Glutamatergic neuron (in vitro differentiated cells): ENCODE results near the gene OR8U1. TPM values are rescaled to one million over a fixed set of nuclear protein-coding genes. Genes with fewer than 3 reads are reported as not detected.
"Not testable (repeated sequence)": the region's sequence is repeated elsewhere in the genome, so short reads cannot be mapped to it uniquely, and the experiment has no call there.

Source experiments
- DNase-seq: peaks from one replicate; pipeline ENCODE4 v3.0.0; 2022
- H3K27ac Mint-ChIP-seq: one replicate; pipeline ENCODE4 v1.8.0; 2020; ENCODE audit warnings: mild to moderate bottlenecking, mixed read lengths, inconsistent platforms; ENCODE audit not compliant: unreplicated experiment
- H3K27me3 Mint-ChIP-seq: one replicate; pipeline ENCODE4 v1.8.0; 2020; ENCODE audit warnings: mild to moderate bottlenecking, moderate library complexity, mixed read lengths, inconsistent platforms; ENCODE audit not compliant: unreplicated experiment
- H3K36me3 Mint-ChIP-seq: one replicate; pipeline ENCODE4 v1.8.0; 2020; ENCODE audit warnings: mild to moderate bottlenecking, mixed read lengths, inconsistent platforms; ENCODE audit not compliant: unreplicated experiment
- H3K4me1 Mint-ChIP-seq: one replicate; pipeline ENCODE4 v1.8.0; 2020; ENCODE audit warnings: mild to moderate bottlenecking, low read depth, mixed read lengths, inconsistent platforms; ENCODE audit not compliant: unreplicated experiment
- H3K4me3 Mint-ChIP-seq: one replicate; pipeline ENCODE4 v1.8.0; 2020; ENCODE audit warnings: mild to moderate bottlenecking, mixed read lengths, inconsistent platforms; ENCODE audit not compliant: unreplicated experiment
- H3K9me3 Mint-ChIP-seq: one replicate; pipeline ENCODE4 v1.8.0; 2020; ENCODE audit warnings: mild to moderate bottlenecking, moderate library complexity, mixed read lengths, inconsistent platforms; ENCODE audit not compliant: unreplicated experiment
- CTCF ChIP-seq: fragments of 200-600 bp; sonication (generic); IDR thresholded peaks from one replicate; pipeline ENCODE4 v1.5.0; 2021; ENCODE audit not compliant: partially characterized antibody, unreplicated experiment
- total RNA-seq: library from RNA; stranded (reverse); fragmentation: NEBNext Ultra II Directional; extraction: Animal tissue kit (Norgen Biotek cat#: 25700); gene quantifications from one replicate; pipeline ENCODE4 v1.2.1, GENCODE V29; 2021; ENCODE audit not compliant: unreplicated experiment

Gene OR8U1
- total RNA-seq, 1 donor from 2014 or later, result not detected

- H3K4me1 Mint-ChIP-seq, result no peaks in the 10 kb centered on the region
- no peaks in the 10 kb centered on the region for H3K9me3 Mint-ChIP-seq
- no peak for TF ChIP-seq CTCF
These were observed 21.4 kb upstream of the OR8U1 start, which contains the start of gene OR8J1 for GRCh38 chr11:56353991-56354390. Gene OR8J1 (plus strand): TSS chr11:56354291. CDS start chr11:56360247, 5,956 bp downstream.

DNA sequence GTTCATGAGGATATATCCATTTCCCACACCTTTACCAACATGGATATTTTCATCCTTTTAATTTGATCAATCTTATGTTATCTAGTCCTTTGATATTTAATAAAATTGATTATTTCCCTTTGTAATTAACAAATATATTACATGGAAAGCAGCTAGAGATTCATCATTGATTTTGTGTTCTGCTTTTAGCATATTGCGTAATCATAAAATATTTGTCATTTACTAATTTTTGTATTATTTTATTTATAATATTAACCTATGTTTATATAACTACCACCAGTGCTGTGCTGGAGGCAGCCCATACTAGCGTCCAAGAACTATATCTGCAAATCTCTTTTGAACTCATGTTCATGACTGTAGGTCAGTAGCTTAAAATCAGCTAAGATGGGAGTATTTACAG, 4.7 kb downstream of the OR8U1 start:
- H3K36me3 Mint-ChIP-seq, result no peaks in the 10 kb centered on the region
- H3K4me1 Mint-ChIP-seq, result no peaks in the 10 kb centered on the region
- H3K27me3 Mint-ChIP-seq, result no peaks in the 10 kb centered on the region
- no peak for TF ChIP-seq CTCF
- H3K9me3 Mint-ChIP-seq, result no peaks in the 10 kb centered on the region
- no peak overlapping the region for H3K27ac Mint-ChIP-seq
- DNase-seq, result no peak
- H3K4me3 Mint-ChIP-seq, result no peak overlapping the region

More at GRCh38 chr11:56353991-56354390, 21.4 kb upstream of the OR8U1 start, which contains the start of gene OR8J1:
- Mint-ChIP-seq H3K4me3 (no peak within 1 kb of the TSS), H3K36me3 (no peaks in the 10 kb centered on the region), H3K27ac (no peak within 1 kb of the TSS), H3K27me3 (no peaks in the 10 kb centered on the region)
- DNase-seq, result no peak

DNA sequence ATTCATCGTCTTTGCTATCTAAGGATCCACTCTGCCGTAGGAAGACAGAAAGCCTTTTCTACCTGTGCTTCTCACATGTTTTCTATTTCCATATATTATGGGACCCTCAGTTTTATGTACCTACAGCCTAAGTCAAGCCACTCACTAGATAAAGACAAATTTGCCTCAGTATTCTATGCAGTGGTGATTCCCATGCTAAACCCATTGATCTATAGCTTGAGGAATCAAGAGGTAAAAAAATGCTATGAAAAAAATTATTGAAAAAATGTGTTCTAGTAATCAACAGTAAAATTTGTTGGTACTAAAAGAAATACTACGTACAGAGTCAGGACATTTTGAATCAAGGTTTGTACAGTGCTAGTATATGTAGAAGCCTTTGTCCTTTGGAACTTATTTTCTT, 19.0 kb downstream of the OR8U1 start:
- Mint-ChIP-seq H3K4me3 (no peak overlapping the region), H3K27ac (no peak overlapping the region), H3K4me1 (no peaks in the 10 kb centered on the region), H3K36me3 (no peaks in the 10 kb centered on the region), H3K27me3 (no peaks in the 10 kb centered on the region), H3K9me3 (no peaks in the 10 kb centered on the region)
- DNase-seq, result no peak
- TF ChIP-seq CTCF, result no peak

DNA sequence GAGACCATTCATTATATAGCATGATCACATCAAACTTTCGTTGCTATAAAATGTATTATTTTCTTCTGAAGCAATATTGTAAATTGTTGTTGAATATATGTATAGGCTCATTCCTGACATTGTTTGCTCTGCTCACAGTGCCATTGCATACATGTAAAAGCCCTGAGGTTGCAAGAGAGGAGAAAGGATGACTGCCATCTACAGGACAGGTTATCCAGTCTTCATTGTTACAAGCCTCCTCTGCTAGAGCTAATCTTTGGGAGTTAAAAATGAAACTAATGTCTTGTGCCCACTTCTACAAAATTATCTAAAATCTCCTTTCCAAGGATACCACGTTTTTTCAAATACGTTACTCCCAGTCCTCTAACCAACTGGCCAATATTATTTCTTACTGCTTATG, 20.6 kb downstream of the OR8U1 start:
- no peak for DNase-seq
- Mint-ChIP-seq H3K4me3 (no peak overlapping the region), H3K36me3 (no peaks in the 10 kb centered on the region), H3K4me1 (no peaks in the 10 kb centered on the region), H3K27me3 (no peaks in the 10 kb centered on the region), H3K9me3 (peaks cover under 1% of the 10 kb centered on the region), H3K27ac (no peak overlapping the region)
- no peak for TF ChIP-seq CTCF

GRCh38 chr11:56401858-56402461, 26.5 kb downstream of the OR8U1 start:
- H3K27me3 Mint-ChIP-seq, H3K27ac Mint-ChIP-seq, DNase-seq, H3K4me1 Mint-ChIP-seq, H3K36me3 Mint-ChIP-seq, H3K4me3 Mint-ChIP-seq, H3K9me3 Mint-ChIP-seq: not testable (repeated sequence)
